ENCODE data around the gene SCARB1.

Gene SCARB1

GRCh38 chr12:124770728-124771127 lies 92.9 kb downstream of the SCARB1 start:
- DNase-seq, result no peak

DNA sequence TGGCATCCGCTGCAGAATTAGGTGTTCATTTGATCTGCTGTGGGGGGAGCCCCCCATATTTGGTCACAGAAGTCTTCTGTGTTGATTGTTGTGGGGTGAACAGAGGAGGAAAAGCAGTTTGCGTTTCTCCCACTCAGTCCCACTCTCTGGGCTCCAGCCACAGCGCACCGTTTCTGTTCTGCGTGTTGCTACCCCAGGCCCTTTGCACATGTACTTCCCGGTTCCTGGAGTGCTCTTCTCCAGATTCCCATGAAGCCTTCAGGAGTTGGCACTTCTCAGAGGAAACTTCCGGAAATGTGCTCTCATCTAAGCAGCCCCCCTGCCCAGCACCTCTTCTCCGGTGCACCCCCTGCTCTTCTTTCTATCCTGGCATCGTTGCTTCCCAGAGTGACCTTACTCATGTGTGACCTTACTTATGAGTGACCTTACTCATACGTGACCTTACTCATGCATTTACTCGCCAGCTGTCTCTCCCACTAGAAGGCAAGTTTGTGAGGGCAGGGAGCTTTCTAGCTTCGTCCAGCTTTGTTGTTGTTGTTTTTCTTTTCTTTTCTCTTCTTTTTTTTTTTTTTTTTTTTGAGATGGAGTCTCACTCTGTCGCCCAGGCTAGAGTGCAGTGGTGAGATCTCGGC lies 93.7 kb downstream of the SCARB1 start:
- no peak for DNase-seq

- no peak for DNase-seq
These were observed 94.5 kb downstream of the SCARB1 start for GRCh38 chr12:124769163-124769530.

DNA sequence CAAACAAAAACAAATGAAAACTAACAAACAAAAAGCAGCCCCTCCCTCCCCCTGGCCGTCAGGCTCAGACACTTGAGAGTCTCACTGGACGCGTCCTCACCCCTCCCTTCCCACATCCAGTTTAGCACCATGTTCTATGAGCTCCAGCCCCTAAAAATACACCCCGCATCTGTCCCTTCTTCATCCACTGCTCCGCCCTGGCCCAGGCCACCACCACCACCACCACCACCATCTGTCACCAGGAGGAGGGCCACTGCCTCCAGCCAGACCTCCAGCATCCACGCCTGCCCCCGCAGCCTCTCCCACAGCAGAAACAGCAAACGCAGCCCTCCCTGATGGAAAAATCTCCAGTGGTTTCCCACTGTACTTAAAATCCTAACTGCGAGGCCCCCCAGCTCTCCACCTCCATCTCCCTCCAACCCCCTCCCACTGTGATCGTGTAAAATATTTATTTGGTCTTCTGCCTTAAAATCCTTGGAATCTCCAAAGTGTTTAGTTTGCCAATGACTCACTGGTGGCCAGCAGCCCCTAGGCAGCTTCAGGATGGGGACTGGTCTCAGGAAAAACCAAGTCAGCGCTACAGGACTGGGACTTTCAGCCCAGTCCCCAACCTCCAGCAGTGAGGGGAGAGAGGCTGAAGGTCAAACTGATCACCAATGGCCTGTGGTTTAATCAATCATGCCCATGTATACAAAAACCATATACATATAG lies 95.1 kb downstream of the SCARB1 start:
- no peak for DNase-seq

DNA sequence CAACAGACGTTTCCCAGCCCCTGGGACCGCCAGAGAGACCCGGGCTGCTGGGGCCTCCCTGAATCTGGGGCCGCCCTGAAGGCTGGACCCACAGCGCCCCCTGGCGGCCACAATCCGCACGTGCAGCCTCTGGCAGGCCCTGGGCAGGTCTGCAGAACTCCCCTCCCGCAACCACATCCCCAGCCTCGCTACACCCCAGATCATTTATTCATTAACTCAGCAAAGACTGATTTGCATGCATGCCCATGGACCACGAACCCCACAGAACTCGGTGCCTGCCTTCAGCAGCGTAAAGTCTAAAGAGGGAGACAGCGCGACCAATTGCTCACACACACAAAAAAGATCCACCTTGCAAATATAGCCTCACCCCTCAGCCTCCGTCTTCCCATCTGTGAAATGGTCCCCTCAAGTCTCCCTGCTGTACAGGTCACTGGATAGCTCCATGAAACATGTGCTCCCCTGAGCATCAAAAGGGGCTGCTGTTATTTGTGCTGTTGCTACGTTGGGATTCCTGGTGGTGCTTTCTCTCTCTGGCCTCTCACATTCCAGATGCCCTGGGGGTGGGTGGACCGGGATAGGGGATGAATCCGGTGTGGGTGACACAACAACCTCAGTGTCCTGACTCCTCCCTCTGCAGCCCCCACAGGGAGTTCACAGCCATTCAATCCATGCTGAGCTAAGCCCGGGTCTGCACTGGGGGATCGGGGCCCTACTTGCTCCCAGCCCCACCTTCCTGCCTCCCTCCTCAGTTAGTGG lies 96.4 kb downstream of the SCARB1 start:
- peak; percentile 90 for DNase-seq

GRCh38 chr12:124766727-124767065 lies 97.0 kb downstream of the SCARB1 start:
- no peak for DNase-seq

DNA sequence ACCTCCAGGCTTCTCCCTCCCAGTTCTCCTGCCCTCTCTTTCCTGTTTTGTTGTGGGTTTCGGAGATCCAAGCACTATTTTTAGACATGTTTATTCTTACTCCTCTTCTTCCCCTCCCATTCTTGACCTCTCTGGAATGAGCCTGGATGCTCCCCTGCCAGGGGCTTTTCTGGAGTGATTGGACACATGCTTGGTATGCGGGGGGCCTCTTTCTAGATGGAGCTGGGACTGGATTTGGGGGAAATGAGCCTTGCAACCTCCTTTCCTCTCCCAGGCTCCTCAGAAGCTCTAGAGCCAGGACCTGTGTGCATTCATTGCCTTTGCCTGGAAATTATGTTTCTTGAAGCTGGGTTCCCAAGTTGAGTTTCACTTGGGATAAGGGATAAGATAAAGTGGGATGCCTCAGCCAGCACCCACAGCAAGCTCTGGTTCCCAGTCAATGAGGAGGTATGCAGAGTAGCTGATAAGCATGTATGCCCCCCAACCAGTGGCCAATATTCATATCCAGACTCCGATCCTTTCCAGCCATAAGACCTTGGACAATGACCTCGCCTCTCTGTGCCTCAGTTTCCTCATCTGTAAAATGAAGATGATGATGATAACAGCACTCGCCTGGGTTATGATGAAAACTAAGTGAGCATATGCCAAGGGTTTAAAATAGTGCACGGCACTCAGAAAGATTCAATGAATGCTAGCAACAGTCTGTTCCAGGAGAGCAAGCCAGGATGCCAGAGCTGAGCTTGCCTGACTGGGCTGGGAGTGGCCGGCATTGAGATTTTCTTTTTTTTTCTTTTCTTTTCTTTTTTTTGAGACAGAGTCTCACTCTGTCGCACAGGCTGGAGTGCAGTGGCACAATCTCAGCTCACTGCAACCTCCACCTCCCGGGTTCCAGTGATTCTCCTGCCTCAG lies 97.8 kb downstream of the SCARB1 start:
- no peak for DNase-seq

DNA sequence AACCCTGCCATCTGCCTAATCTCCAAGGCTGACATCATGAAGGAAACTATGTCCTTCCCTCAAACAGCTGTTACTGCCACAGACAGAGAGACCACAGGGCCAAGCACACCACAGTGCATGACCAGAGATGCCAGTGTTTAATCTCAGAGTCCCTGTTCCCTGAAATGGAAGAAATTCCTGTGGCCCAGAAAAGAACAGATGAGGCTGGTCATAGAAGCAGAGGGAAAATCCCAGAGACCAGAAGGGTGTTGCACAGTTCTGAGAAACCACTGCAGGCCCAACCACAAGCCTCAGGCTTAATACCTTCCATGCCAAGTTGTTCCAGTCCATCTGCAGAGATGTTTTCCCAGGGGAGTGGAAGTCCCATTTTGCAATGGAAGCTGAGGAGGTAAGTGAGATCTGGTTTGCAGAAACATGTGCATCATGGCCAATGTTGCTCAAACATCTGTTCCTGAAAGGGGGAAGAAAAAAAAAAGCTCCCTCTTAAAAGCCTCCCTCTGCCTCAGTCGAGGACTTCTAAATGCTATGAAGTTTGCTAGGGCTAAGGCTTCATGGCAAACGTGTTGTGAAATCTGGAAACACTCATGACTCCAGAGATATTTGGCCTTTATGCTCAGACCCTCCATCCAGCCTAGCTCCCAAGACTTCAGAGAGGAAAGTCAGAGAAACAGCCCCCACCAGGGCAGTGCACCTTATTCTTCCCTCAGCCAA lies 98.6 kb downstream of the SCARB1 start:
- DNase-seq, result no peak

- DNase-seq, result no peak
These were observed 99.2 kb downstream of the SCARB1 start for GRCh38 chr12:124764451-124764850.

DNA sequence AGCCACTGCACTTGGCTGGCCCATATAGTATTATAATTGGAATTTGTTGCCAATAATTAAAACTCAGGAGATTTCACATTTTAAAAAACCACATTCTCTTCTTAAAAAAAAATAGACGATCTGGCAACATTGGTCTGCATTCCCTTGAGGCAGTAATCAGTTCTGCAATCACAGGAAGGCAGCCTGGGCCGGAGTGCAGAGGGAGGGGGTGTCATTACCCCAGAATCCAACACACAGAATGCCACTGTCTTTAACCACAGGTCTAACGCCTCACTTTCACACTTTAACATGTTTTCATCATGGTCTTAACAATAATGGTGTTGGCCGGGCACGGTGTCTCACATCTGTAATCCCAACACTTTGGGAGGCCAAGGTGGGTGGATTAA lies 100.1 kb downstream of the SCARB1 start:
- no peak for DNase-seq

DNA sequence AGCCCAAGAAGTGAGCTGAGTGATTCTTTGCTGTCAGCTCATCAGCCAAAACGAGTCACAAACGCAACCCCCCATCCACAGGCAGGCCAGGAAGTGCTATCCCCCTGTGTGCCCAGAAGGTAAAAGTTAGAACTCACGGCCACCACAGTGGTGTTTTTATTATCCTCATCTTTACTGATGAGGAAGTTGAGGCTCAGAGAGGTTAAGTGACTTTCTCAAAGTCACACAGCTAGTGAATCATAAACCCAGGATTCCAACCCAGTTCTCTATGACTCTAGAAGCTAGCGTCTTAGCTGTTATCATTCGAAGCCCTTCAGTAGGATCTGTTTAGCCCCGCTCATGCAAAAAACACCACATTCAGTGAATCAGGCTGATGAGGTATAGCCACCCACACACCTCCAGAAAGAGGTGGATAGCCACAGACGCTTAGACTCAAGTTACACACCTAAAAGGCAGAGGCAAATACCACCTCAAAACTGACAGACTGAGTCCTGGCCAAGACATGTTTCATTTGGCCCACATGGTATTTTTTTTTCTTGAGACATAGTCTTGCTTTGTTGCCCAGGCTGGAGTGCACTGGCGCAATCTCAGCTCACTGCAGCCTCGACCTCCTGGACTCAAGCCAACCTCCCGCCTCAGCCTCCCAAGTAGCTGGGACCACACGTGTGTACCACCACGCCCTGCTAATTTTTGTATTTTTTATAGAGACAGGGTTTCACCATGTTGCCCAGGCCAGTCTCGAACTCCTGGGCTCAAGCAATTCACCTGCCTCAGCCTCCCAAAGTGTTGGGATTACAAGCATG lies 100.7 kb downstream of the SCARB1 start:
- no peak for DNase-seq

DNA sequence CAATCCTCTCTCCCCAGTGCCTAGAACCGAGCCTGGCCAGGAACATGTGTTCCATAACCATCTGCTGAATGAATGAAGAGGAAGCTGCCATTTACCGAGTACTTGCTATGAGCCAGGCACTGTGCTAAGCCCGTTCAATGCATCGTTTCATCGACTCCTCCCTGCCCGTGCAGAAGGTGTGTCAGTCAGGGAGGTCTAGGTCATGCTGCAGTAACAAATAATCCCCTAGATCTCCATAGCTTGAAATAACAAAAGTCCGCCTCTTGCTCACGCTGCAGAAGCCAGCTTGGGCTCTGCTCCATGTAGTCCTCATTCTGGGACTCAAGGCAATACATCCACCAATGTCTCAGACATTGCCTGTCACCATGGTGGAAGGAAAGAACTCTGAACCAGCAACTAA lies 101.3 kb downstream of the SCARB1 start:
- no peak for DNase-seq

DNA sequence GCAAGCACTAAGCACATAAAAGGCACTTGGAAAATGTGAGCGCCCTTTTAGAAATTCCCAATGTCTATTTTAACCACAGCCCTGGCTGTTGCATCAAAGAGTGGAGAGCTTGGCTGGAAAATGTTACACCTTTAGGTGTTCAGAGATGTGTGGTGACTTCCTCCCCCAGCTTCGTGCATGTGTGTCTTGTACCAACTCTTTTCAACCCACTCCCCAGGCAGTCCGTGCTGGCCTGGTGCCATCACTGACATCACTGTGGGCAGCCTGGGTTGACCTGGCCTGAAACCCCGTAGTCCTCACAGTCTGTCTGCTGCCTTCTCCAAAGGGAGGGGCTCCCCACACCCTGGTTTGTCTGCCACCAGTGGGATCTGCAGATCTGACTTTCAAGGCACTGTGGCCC lies 101.8 kb downstream of the SCARB1 start:
- no peak for DNase-seq

GRCh38 chr12:124761056-124761455 lies 102.6 kb downstream of the SCARB1 start:
- no peak for DNase-seq

DNA sequence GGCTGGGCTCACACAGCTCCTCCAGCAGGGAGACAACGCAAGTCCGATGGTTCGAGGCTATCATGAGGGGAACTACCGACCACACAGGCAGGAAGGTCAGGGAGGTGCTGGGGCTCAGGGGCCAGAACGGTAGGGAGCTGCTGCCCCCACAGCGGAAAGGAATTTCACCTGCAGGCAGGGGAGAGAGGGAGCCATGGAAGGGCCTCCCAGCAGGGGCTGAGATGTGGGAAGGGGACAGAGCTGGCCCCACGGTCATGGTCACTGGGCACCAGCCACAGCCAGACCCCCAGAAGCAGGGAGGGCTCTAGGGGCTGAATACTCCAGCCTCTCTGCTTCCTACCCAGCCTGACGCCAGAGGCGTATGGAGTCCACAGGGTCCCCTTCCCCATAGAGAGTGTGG lies 103.1 kb downstream of the SCARB1 start:
- no peak for DNase-seq

DNA sequence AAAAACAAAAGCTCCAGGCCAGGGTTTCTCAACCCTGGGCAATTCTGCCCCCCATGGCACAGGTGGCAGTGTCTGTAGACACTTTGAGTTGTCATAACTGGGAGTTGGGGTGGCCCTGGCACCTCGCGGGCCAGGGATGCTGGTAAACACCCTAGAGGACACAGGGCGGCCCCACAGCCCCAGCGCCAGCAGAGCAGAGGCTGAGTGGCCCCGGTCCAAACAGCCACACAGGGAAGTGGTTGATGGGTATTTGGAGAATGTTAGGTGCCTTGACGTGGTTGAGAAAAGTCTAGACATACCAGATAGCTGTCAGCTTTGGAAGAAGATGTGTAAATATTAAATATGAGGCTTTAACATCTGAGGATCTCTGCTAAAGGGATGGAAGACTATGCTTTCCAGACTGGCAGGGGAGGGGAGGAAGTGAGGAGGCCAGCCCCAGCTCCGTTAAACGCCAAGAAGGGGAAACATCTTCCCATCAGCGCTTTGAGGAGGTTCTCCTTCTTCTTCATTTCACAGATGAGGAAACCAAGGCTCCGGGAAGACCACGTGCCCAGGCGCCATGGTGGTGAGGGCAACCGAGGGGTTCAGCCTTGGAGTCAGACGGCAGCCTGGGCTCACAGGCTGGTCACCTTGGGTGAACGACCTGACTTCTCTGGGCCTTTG lies 103.7 kb downstream of the SCARB1 start:
- DNase-seq, result no peak

DNA sequence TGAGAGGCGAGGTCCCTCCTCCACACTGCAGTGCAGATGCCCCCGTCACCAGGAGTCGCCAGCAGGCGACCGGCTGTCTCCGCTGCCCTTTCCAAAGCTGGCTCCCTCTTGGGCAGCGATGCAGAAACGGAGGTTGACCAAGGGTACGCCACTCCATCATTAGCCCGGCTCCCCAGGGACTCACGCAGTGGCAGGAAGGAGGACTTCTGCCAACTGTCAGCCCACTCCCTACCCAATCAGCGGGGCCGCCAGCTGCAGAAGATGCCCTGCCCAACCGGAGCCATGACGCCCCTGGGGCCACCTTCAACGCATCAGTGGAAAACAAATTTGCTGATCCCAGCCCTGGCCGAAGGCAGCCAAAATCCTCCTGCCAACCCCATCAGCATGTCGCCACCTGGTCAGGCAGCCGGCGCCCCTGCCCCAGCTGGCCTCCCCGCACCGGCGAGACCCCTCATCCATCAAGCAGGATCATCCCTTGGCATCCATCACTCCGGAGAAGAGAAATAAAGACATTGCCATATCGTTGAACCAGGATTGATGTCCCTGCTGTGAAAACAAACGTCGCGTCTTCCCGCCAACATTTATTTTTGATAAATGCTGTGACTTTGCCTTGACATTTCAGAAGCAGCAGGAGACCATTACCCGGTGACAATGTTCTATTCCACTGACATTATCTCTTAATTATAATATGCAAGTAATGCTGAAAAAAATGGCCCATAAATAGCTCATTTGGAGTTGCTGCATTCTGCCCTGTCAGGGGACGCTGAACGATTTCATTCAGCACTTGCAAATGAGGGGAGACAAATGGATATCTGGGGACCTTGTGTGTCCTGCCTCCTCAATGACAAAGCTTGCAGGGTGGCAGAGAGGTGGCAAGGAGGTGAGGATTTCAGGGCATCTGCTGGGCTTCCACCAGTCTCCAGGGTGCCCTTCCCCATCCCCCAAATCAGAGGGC lies 105.1 kb downstream of the SCARB1 start:
- DNase-seq, result peak; percentile 91

- DNase-seq, result no peak
These were observed 106.3 kb downstream of the SCARB1 start for GRCh38 chr12:124757329-124757728.

GRCh38 chr12:124756760-124757159 lies 106.9 kb downstream of the SCARB1 start:
- no peak for DNase-seq

DNA sequence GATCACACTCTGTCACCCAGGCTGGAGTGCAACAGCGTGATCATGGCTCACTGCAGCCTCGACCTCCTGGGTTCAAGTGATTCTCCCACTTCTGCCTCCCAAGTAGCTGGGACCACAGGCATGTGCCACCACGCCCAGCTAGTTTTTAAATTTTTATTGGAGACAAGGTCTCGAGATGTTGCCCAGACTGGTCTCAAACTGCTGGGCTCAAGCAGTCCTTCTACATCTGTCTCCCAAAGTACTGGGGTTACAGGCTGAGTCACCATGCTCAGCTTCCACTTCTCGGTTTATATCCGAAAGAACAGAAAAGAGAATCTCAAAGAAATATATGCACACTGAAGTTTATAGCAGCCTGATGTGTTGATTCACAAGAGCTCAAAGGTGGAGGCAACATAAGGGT lies 107.5 kb downstream of the SCARB1 start:
- DNase-seq, result no peak

All from retina (tissue), 1 donor.